GM12878 (cell line): ENCODE results near the gene ASF1B.

ENCODE experiments used
- BCL3 ChIP-seq: IDR thresholded peaks from 2 replicates; pipeline ENCODE4 v1.6.1; 2011; ENCODE audit warnings: borderline replicate concordance, low read depth, mild to moderate bottlenecking, moderate library complexity, low read length; ENCODE audit not compliant: insufficient read depth, poor library complexity, severe bottlenecking
- CHD4 ChIP-seq: fragments of 200-600 bp; sonication (generic); IDR thresholded peaks from 2 replicates; pipeline ENCODE4 v1.6.1; 2016; ENCODE audit warnings: mild to moderate bottlenecking
- CTCF ChIP-seq, 3 experiments: IDR thresholded peaks in 2 of 3; conservative IDR thresholded peaks in 1 of 3; 2 replicates each; pipeline ENCODE4 v1.5.1; 2011; ENCODE audit warnings: low read depth in 3 of 3, low read length in 3 of 3, mild to moderate bottlenecking in 3 of 3, control low read depth in 2 of 3, moderate library complexity in 2 of 3, inconsistent platforms in 1 of 3, mixed read lengths in 1 of 3; ENCODE audit not compliant: control insufficient read depth in 2 of 3, insufficient read depth in 1 of 3; ENCODE audit errors: extremely low read depth in 1 of 3
- FOXM1 ChIP-seq: IDR thresholded peaks from 2 replicates; pipeline ENCODE4 v1.6.1; 2012; ENCODE audit warnings: low read depth, mild to moderate bottlenecking, inconsistent platforms, low read length, moderate library complexity
- POLR2A ChIP-seq: IDR thresholded peaks from 2 replicates; pipeline ENCODE4 v1.6.1; 2011; ENCODE audit warnings: low read depth, mild to moderate bottlenecking, low read length
- POLR2AphosphoS5 ChIP-seq: IDR thresholded peaks from 2 replicates; pipeline ENCODE4 v1.6.1; 2011; ENCODE audit warnings: mild to moderate bottlenecking, low read length, inconsistent platforms
- RCOR1 ChIP-seq: conservative IDR thresholded peaks from 2 replicates; pipeline ENCODE4 v1.6.1; 2012; ENCODE audit warnings: low read depth, low read length, improper control_type of control experiment
- SREBF2 ChIP-seq: IDR thresholded peaks from 2 replicates; pipeline ENCODE4 v1.6.1; 2012; ENCODE audit warnings: mild to moderate bottlenecking, low read length
- YY1 ChIP-seq: IDR thresholded peaks from 2 replicates; pipeline ENCODE4 v1.6.1; 2011; ENCODE audit warnings: low read depth, mild to moderate bottlenecking, low read length
- ZNF274 ChIP-seq: IDR thresholded peaks from one replicate; pipeline ENCODE4 v1.8.0; 2011; ENCODE audit not compliant: insufficient read length, insufficient read depth

GRCh38 chr19:14138576-14139265 is 2.3 kb upstream of the ASF1B start:
- no peak for TF ChIP-seq CTCF (IDR thresholded peaks at IDR 0.05 in 2 of 3, conservative IDR thresholded peaks at IDR 0.05 in 1 of 3; ENCODE audit: control insufficient read depth in 2 of 3, extremely low read depth in 1 of 3, insufficient read depth in 1 of 3, low read depth in 3 of 3, low read length in 3 of 3)
- no peak for TF ChIP-seq POLR2A
- TF ChIP-seq RCOR1, result no peak
- no peak for TF ChIP-seq BCL3
- no peak for TF ChIP-seq ZNF274
- no peak for TF ChIP-seq FOXM1
- TF ChIP-seq YY1, result no peak
- TF ChIP-seq CHD4, result no peak
- TF ChIP-seq SREBF2, result no peak
- TF ChIP-seq POLR2AphosphoS5, result no peak
